GM12878 (cell line): ENCODE data around the gene AASDHPPT. TPM values are rescaled to one million over a fixed set of nuclear protein-coding genes. Genes with fewer than 3 reads are reported as not detected.

Experiments used
- ATAC-seq: fragments of 200-7000 bp; cut with Tn5 transposase; 3 replicates; pipeline ENCODE4 v1.9.1; 2020; ENCODE audit warnings: mild to moderate bottlenecking, moderate library complexity
- BruUV-seq: library from RNA; stranded (reverse); fragments of 400-500 nt; replicated peaks from 2 replicates; lab custom pipeline; 2021; lab: Mats Ljungman, UMichigan
- CTCF ChIA-PET: fragments of 300-600 bp; sonication (Branson Sonifier 250); formaldehyde crosslinking; extraction: SDS; loops from one replicate; lab custom pipeline; 2021; ENCODE audit warnings: inconsistent platforms; lab: Yijun Ruan, JAX
- POLR2A ChIA-PET: fragments of 350-600 bp; formaldehyde crosslinking; extraction: SDS; loops from one replicate; lab custom pipeline; 2021; ENCODE audit warnings: inconsistent platforms; lab: Charles Lee
- RAD21 ChIA-PET: fragments of 300-600 bp; sonication (Branson Sonifier 250); formaldehyde crosslinking; loops from one replicate; lab custom pipeline; 2023; ENCODE audit warnings: antibody characterized with exemption; ENCODE audit not compliant: unreplicated experiment; lab: Charles Lee
- SMC1A ChIA-PET: fragments of 300-600 bp; sonication (Branson Sonifier 250); formaldehyde crosslinking; loops from one replicate; lab custom pipeline; 2023; ENCODE audit not compliant: unreplicated experiment, uncharacterized antibody; lab: Charles Lee
- DNase-seq: peaks from one replicate; pipeline ENCODE4 v3.0.0-alpha.2; 2011; ENCODE audit warnings: low read depth, low spot score
- FAIRE-seq: peaks from 3 replicates; lab custom pipeline; 2011; peaks lifted over from hg19 to GRCh38; lab: Jason Lieb, UNC
- H2AFZ ChIP-seq: 2 replicates; pipeline ENCODE4 v1.6.0; 2011; ENCODE audit warnings: low read depth, low read length, control low read depth; ENCODE audit not compliant: control insufficient read depth
- H3K27ac ChIP-seq: 2 replicates; pipeline ENCODE4 v1.5.1; 2011; ENCODE audit warnings: control low read depth; ENCODE audit not compliant: control insufficient read depth, insufficient read depth
- H3K27me3 ChIP-seq, 2 experiments: replicated peaks in 1 of 2; 2 replicates each; pipeline versions ENCODE4 v1.6.0 to v1.6.1; 2011; ENCODE audit warnings: low read length in 1 of 2; ENCODE audit not compliant: control insufficient read depth in 2 of 2, insufficient read depth in 2 of 2
- H3K36me3 ChIP-seq, 2 experiments: 2 replicates each; pipeline ENCODE4 v1.5.1; 2011; ENCODE audit warnings: low read length in 1 of 2; ENCODE audit not compliant: control insufficient read depth in 2 of 2, insufficient read depth in 2 of 2
- H3K4me1 ChIP-seq: 2 replicates; pipeline ENCODE4 v1.6.1; 2011; ENCODE audit warnings: mild to moderate bottlenecking, low read length, moderate library complexity, mixed read lengths; ENCODE audit not compliant: control insufficient read depth, insufficient read depth
- H3K4me2 ChIP-seq: 2 replicates; pipeline ENCODE4 v1.6.0; 2011; ENCODE audit warnings: control low read depth; ENCODE audit not compliant: control insufficient read depth, insufficient read depth
- H3K4me3 ChIP-seq: fragments of 200-600 bp; sonication (generic); 2 replicates; pipeline ENCODE4 v1.5.1; 2016
- H3K79me2 ChIP-seq: 2 replicates; pipeline ENCODE4 v1.6.0; 2011; ENCODE audit warnings: low read length; ENCODE audit not compliant: control insufficient read depth, insufficient read depth
- H3K9ac ChIP-seq: 2 replicates; pipeline ENCODE4 v1.8.0; 2011; ENCODE audit warnings: low read length, control low read depth, mixed read lengths; ENCODE audit not compliant: control insufficient read depth, insufficient read depth
- H3K9me3 ChIP-seq: replicated peaks from 3 replicates; pipeline ENCODE4 v1.5.1; 2011; ENCODE audit warnings: mild to moderate bottlenecking, low read length; ENCODE audit not compliant: control insufficient read depth, insufficient read depth
- H4K20me1 ChIP-seq: 2 replicates; pipeline ENCODE4 v1.6.0; 2011; ENCODE audit not compliant: control insufficient read depth, insufficient read depth
- BCL11A ChIP-seq: IDR thresholded peaks from 2 replicates; pipeline ENCODE4 v1.6.1; 2011; ENCODE audit warnings: low read depth, low read length
- KLF5 ChIP-seq: fragments of 450-650 bp; IDR thresholded peaks from 2 replicates; pipeline ENCODE4 v1.6.1; 2014; ENCODE audit warnings: mild to moderate bottlenecking; ENCODE audit not compliant: partially characterized antibody
- MEF2B ChIP-seq: fragments of 450-650 bp; IDR thresholded peaks from 2 replicates; pipeline ENCODE4 v1.6.1; 2018; ENCODE audit warnings: mild to moderate bottlenecking, moderate library complexity; ENCODE audit not compliant: partially characterized antibody, poor library complexity, severe bottlenecking
- NRF1 ChIP-seq: conservative IDR thresholded peaks from 2 replicates; pipeline ENCODE4 v1.6.1; 2011; ENCODE audit warnings: mild to moderate bottlenecking, low read depth, low read length, improper control_type of control experiment
- PAX5 ChIP-seq: IDR thresholded peaks from 2 replicates; pipeline ENCODE4 v1.6.1; 2011; ENCODE audit warnings: low read depth, low read length, borderline replicate concordance
- POLR2AphosphoS2 ChIP-seq: IDR thresholded peaks from 2 replicates; pipeline ENCODE4 v1.6.1; 2011; ENCODE audit warnings: low read depth, mild to moderate bottlenecking, low read length, improper control_type of control experiment, moderate library complexity
- SMAD1 ChIP-seq: fragments of 450-650 bp; IDR thresholded peaks from 2 replicates; pipeline ENCODE4 v1.6.1; 2018; ENCODE audit warnings: mild to moderate bottlenecking, low read depth; ENCODE audit not compliant: partially characterized antibody
- SPI1 ChIP-seq: IDR thresholded peaks from 2 replicates; pipeline ENCODE4 v1.6.1; 2011; ENCODE audit warnings: low read depth, mild to moderate bottlenecking, low read length, moderate library complexity, borderline replicate concordance; ENCODE audit not compliant: insufficient read depth
- ZNF207 ChIP-seq: fragments of 450-650 bp; IDR thresholded peaks from 2 replicates; pipeline ENCODE4 v1.6.1; 2014; ENCODE audit warnings: antibody characterized with exemption, mild to moderate bottlenecking, borderline replicate concordance
- WGBS: methylation state at CpG from one replicate; pipeline ENCODE4 v1.1.6; 2016; ENCODE audit warnings: low lambda C conversion rate; ENCODE audit not compliant: insufficient replicate concordance, insufficient coverage; ENCODE audit errors: missing lambda C conversion rate; 5-methylcytosine and 5-hydroxymethylcytosine counted together
- in situ Hi-C: fragments of 300-500 bp; cut with MboI; formaldehyde crosslinking; loops from 9 replicates; pipeline ENCODE4 v1.14.3; 2018; ENCODE audit warnings: mixed read lengths
- intact Hi-C: fragments of 100-400 bp; cut with micrococcal nuclease; formaldehyde crosslinking; loops from one replicate; pipeline ENCODE4 v1.14.2; 2022; ENCODE audit not compliant: unreplicated experiment
- polyA plus RNA-seq, 11 experiments: library from polyadenylated mRNA; depleted of rRNA in 4 of 11; unstranded in 6 of 11; stranded (reverse) in 5 of 11; fragments of >200 nt; fragmentation: Nextera tagmentation in 4 of 11; fragmentation: Illumina TruSeq in 1 of 11; extraction: Ambion mirVana in 4 of 11; extraction: Trizol in 1 of 11; gene quantifications; 1 replicate in 1 of 11; 2 replicates in 10 of 11; pipeline versions ENCODE4 v1.2.1 to v1.2.3, GENCODE V29; 2011 to 2016; ENCODE audit warnings: inconsistent platforms in 2 of 11, missing spikeins in 2 of 11, low read depth in 1 of 11
- total RNA-seq, 4 experiments: library from RNA; depleted of rRNA in 3 of 4; stranded (reverse); fragments of >200 nt in 3 of 4; fragmentation: Illumina TruSeq in 1 of 4; extraction: Trizol in 1 of 4; gene quantifications; 2 replicates each; pipeline versions ENCODE4 v1.2.1 to v1.2.3, GENCODE V29; 2013 to 2021
- TF ChIP-seq, protein P1 (sequence below): IDR thresholded peaks from 2 replicates; pipeline ENCODE4 v1.6.1; 2012; ENCODE audit warnings: low read depth, low read length, improper control_type of control experiment
- TF ChIP-seq, protein P2 (sequence below): IDR thresholded peaks from 2 replicates; pipeline ENCODE4 v1.6.1; 2011; ENCODE audit warnings: low read depth, mild to moderate bottlenecking, low read length, moderate library complexity, borderline replicate concordance; ENCODE audit errors: extremely low read depth
- TF ChIP-seq, protein P3 (sequence below): fragments of 450-650 bp; IDR thresholded peaks from 2 replicates; pipeline ENCODE4 v1.6.1; 2017; ENCODE audit warnings: mild to moderate bottlenecking, moderate library complexity
- TF ChIP-seq, protein P4 (sequence below): IDR thresholded peaks from 2 replicates; pipeline ENCODE4 v1.6.1; 2012; ENCODE audit warnings: improper control_type of control experiment, low read depth, low read length; ENCODE audit not compliant: insufficient replicate concordance

The AASDHPPT gene
- total and polyA plus RNA-seq, 10 of the 15 experiments (the other 5 are each of a cell fraction or from before 2014, with no cell fraction given), result 37.3 to 92.6 (median 50.5) TPM

DNA sequence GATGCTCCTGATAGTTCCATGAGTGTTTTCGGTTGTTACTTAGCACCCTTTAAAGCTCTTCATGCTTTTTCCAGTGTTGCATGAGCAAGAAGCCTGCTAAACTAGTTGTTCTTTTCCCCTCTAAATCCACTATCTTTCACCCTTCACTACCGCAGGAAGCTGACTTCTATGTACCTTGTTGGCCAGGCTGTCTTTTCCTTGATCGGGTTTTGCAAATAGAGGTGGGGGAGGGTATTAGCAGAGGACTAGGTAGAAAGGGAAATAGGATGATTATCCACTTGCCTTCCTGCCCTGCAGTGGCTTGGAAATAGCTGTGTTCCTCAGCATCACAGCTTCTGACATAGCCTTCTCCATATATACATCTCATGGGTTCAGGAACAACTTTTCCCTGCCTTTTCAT, 23.9 kb downstream of the AASDHPPT start:
- Histone ChIP-seq H3K36me3 (peaks cover 0 to 3% of the 10 kb centered on the region in 2 experiments; a peak in 1 of 4 replicates), H3K9me3 (no peaks in the 10 kb centered on the region), H3K4me1 (no peaks in the 10 kb centered on the region), H3K4me2 (no peak overlapping the region), H3K9ac (no peak overlapping the region), H3K4me3 (no peak overlapping the region), H2AFZ (no peak overlapping the region), H4K20me1 (no peaks in the 10 kb centered on the region), H3K79me2 (no peaks in the 10 kb centered on the region), H3K27ac (no peak overlapping the region), H3K27me3 (no peaks in the 10 kb centered on the region)
- SMC1A ChIA-PET, result interaction anchor here (2.8 kb wide), 1 partner anchor 10 kb away, joined by 14 read pairs; no protein-coding TSS in a partner anchor
- 100% methylated on average over 3 of the region's 3 CpGs for WGBS
- POLR2A ChIA-PET, result no interaction called here
- BruUV-seq, result no TSS peak
- CTCF ChIA-PET, result interaction anchor here (0.9 to 1.3 kb wide), 2 partner anchors 14 to 32 kb away, joined by 3 read pairs; no protein-coding TSS in a partner anchor
- RAD21 ChIA-PET, result no interaction called here
- DNase-seq (no peak), FAIRE-seq (no peak), ATAC-seq (no peak)
- intact Hi-C loops (no loop called here), in situ Hi-C loops (no loop called here)
- TF ChIP-seq, protein P1, sequence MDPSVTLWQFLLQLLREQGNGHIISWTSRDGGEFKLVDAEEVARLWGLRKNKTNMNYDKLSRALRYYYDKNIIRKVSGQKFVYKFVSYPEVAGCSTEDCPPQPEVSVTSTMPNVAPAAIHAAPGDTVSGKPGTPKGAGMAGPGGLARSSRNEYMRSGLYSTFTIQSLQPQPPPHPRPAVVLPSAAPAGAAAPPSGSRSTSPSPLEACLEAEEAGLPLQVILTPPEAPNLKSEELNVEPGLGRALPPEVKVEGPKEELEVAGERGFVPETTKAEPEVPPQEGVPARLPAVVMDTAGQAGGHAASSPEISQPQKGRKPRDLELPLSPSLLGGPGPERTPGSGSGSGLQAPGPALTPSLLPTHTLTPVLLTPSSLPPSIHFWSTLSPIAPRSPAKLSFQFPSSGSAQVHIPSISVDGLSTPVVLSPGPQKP, result no peak
- no peak for TF ChIP-seq POLR2AphosphoS2
- TF ChIP-seq KLF5, result no peak
- no peak for TF ChIP-seq ZNF207
- TF ChIP-seq, protein P2, sequence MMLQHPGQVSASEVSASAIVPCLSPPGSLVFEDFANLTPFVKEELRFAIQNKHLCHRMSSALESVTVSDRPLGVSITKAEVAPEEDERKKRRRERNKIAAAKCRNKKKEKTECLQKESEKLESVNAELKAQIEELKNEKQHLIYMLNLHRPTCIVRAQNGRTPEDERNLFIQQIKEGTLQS, result no peak
- no peak for TF ChIP-seq SMAD1
- TF ChIP-seq, protein P3, sequence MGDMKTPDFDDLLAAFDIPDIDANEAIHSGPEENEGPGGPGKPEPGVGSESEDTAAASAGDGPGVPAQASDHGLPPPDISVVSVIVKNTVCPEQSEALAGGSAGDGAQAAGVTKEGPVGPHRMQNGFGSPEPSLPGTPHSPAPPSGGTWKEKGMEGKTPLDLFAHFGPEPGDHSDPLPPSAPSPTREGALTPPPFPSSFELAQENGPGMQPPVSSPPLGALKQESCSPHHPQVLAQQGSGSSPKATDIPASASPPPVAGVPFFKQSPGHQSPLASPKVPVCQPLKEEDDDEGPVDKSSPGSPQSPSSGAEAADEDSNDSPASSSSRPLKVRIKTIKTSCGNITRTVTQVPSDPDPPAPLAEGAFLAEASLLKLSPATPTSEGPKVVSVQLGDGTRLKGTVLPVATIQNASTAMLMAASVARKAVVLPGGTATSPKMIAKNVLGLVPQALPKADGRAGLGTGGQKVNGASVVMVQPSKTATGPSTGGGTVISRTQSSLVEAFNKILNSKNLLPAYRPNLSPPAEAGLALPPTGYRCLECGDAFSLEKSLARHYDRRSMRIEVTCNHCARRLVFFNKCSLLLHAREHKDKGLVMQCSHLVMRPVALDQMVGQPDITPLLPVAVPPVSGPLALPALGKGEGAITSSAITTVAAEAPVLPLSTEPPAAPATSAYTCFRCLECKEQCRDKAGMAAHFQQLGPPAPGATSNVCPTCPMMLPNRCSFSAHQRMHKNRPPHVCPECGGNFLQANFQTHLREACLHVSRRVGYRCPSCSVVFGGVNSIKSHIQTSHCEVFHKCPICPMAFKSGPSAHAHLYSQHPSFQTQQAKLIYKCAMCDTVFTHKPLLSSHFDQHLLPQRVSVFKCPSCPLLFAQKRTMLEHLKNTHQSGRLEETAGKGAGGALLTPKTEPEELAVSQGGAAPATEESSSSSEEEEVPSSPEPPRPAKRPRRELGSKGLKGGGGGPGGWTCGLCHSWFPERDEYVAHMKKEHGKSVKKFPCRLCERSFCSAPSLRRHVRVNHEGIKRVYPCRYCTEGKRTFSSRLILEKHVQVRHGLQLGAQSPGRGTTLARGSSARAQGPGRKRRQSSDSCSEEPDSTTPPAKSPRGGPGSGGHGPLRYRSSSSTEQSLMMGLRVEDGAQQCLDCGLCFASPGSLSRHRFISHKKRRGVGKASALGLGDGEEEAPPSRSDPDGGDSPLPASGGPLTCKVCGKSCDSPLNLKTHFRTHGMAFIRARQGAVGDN, result no peak
- no peak for TF ChIP-seq MEF2B
- no peak for TF ChIP-seq PAX5
- TF ChIP-seq SPI1, result no peak
- TF ChIP-seq BCL11A, result no peak
- TF ChIP-seq NRF1, result no peak
- TF ChIP-seq, protein P4, sequence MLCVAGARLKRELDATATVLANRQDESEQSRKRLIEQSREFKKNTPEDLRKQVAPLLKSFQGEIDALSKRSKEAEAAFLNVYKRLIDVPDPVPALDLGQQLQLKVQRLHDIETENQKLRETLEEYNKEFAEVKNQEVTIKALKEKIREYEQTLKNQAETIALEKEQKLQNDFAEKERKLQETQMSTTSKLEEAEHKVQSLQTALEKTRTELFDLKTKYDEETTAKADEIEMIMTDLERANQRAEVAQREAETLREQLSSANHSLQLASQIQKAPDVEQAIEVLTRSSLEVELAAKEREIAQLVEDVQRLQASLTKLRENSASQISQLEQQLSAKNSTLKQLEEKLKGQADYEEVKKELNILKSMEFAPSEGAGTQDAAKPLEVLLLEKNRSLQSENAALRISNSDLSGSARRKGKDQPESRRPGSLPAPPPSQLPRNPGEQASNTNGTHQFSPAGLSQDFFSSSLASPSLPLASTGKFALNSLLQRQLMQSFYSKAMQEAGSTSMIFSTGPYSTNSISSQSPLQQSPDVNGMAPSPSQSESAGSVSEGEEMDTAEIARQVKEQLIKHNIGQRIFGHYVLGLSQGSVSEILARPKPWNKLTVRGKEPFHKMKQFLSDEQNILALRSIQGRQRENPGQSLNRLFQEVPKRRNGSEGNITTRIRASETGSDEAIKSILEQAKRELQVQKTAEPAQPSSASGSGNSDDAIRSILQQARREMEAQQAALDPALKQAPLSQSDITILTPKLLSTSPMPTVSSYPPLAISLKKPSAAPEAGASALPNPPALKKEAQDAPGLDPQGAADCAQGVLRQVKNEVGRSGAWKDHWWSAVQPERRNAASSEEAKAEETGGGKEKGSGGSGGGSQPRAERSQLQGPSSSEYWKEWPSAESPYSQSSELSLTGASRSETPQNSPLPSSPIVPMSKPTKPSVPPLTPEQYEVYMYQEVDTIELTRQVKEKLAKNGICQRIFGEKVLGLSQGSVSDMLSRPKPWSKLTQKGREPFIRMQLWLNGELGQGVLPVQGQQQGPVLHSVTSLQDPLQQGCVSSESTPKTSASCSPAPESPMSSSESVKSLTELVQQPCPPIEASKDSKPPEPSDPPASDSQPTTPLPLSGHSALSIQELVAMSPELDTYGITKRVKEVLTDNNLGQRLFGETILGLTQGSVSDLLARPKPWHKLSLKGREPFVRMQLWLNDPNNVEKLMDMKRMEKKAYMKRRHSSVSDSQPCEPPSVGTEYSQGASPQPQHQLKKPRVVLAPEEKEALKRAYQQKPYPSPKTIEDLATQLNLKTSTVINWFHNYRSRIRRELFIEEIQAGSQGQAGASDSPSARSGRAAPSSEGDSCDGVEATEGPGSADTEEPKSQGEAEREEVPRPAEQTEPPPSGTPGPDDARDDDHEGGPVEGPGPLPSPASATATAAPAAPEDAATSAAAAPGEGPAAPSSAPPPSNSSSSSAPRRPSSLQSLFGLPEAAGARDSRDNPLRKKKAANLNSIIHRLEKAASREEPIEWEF, result no peak
